Measurements from ENCODE around the gene TCERG1L.

TCERG1L gene

DNA sequence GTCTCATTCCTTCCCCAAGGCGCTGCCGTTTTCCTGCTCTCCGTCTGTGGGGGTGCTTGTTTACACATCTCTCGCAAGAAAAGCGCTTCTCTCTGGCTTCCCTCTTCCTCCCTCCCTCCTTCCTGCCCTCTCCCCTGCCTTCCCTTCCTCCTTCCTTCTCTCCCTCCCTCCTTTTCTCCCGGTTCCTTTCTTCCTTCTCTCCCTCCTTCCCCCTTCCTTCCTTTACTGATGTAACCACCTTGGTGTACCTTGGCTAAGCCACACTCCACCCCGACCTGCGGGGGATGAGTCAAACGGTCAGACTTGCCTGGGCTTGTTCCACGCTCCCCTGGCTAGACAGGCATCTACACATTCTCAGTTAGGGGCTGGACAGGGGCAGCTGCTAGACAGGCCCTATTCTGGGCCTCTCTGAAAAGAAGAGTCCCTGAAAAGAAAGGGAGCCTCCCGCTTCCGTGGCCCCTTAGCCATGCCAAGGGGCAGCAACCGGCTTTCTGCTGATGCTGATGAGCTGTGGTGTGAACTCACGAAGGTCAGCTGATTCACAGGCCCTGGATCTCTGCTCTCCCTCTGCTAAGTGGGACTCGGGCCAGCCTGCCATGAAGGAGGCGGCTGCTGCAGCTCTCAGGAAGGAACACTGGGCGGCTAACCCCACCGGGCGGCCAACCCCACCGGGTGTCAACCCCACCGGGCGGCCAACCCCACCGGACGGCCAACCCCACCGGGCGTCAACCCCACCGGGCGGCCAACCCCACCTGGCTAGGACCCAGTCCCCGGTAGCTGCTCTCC lies 216.8 kb downstream of the TCERG1L start:
- DNase-seq (ENCODE audit: insufficient read length), result no peak
- TF ChIP-seq POLR2A (IDR thresholded peaks at IDR 0.05; ENCODE audit: low read depth, low read length), result no peak
- no peak for TF ChIP-seq POLR2AphosphoS5 (IDR thresholded peaks at IDR 0.05; ENCODE audit: low read depth, low read length)

DNA sequence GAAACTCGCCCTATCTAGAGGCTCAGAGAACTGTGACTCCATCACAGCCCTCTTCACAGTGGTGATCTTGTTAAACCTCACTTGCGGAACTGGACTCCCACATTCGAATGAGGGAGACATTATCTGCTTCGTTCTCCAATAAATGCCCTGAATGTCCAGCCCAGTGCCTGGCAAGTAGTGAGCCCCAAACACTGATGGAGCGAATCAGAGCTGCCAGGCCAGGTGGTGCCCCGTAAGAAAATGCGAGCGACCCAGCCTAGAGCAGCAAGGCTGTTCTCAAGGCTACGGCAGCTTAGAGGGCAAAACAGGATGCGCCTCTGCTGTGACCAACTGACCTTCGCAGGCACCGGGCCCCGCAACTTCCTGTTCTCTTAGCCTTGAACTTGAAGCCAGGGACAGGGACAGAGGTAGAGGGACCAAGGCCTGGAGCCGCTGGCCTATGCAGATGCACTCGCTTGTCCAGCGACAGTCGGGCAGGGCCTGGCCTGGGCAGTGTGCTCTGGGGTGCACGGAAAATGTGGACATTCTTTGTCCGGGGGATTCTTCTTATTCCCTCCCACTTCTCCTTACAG lies 217.6 kb downstream of the TCERG1L start:
- DNase-seq (ENCODE audit: insufficient read length) (no peak), FAIRE-seq (no peak)
- TF ChIP-seq POLR2A (IDR thresholded peaks at IDR 0.05; ENCODE audit: low read depth, low read length) (no peak), POLR2AphosphoS5 (IDR thresholded peaks at IDR 0.05; ENCODE audit: low read depth, low read length) (no peak), TAF1 (IDR thresholded peaks at IDR 0.05; ENCODE audit: borderline replicate concordance, low read depth, low read length) (no peak)

More for the DNA sequence above, 216.8 kb downstream of the TCERG1L start:
- no peak for FAIRE-seq

DNA sequence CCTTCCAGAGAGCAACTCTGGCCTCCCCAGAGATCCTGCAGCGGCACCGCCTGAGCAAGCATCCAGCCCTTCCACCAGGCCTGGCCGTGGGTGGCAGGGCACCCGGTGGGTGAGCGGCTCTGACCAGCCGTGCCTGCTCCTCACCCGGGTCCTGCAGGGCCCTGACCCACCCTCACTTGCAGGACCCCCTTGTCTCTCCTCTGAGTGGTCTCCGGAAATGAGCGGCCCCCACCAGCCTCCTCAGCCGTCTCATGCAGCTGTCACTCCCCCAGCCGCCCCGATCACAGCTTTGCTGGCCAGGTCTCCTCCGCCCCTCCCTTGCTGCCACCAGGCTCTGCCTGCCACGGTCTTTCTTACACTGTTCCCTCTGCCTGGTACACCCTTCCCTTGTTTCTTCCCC lies 218.2 kb downstream of the TCERG1L start:
- TF ChIP-seq POLR2A (IDR thresholded peaks at IDR 0.05; ENCODE audit: low read depth, low read length) (no peak), POLR2AphosphoS5 (IDR thresholded peaks at IDR 0.05; ENCODE audit: low read depth, low read length) (no peak), TAF1 (IDR thresholded peaks at IDR 0.05; ENCODE audit: borderline replicate concordance, low read depth, low read length) (no peak)
- no peak for FAIRE-seq

GRCh38 chr10:131092876-131093275 lies 218.6 kb downstream of the TCERG1L start:
- no peak for DNase-seq (ENCODE audit: insufficient read length)
- no peak for FAIRE-seq
- TF ChIP-seq POLR2A (IDR thresholded peaks at IDR 0.05; ENCODE audit: low read depth, low read length), result no peak
- TF ChIP-seq TAF1 (IDR thresholded peaks at IDR 0.05; ENCODE audit: borderline replicate concordance, low read depth, low read length), result no peak
- TF ChIP-seq POLR2AphosphoS5 (IDR thresholded peaks at IDR 0.05; ENCODE audit: low read depth, low read length), result no peak

More for the DNA sequence above, 218.2 kb downstream of the TCERG1L start:
- no peak for DNase-seq (ENCODE audit: insufficient read length)

DNA sequence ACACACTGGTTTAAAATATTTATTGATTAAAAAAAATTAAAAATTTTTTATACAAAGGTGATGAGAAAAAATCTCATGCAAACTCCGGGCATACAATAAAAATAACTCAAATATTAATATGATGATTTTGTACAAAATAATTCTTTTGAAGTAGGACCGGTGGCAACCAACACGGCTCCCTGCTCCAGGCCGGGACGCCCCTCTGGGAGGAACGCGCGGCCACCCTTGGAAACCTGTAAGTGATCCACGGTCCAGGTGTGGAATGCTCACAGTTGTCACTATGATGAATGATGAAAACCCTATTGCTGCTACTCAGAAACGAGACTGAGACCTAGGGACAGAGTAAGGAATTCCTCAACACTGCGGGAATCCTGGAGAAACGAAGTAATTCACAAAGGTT lies 219.1 kb downstream of the TCERG1L start:
- no peak for FAIRE-seq
- TF ChIP-seq TAF1 (IDR thresholded peaks at IDR 0.05; ENCODE audit: borderline replicate concordance, low read depth, low read length), result no peak
- TF ChIP-seq POLR2AphosphoS5 (IDR thresholded peaks at IDR 0.05; ENCODE audit: low read depth, low read length), result no peak
- TF ChIP-seq POLR2A (IDR thresholded peaks at IDR 0.05; ENCODE audit: low read depth, low read length), result no peak

DNA sequence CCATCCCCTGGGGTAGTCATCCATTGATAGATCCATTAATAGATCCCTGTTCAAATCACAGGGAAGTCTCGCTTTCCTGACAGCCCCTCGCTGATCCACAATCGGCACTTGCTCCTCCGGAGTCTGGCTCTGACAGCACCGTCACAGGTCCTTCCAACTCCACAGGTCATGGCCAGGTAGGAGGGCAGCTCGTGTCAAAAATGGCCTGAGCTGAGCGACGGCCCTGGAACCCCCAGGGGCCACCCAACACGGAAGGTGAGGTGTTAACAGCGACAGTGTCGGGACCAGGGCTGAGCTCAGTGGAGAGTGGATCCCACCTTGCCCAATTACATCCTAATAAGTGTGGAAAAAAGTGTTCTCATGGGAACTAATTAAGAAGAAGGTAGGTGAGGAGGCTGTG lies 219.8 kb downstream of the TCERG1L start:
- DNase-seq (ENCODE audit: insufficient read length), result no peak
- TF ChIP-seq POLR2AphosphoS5 (IDR thresholded peaks at IDR 0.05; ENCODE audit: low read depth, low read length) (no peak), POLR2A (IDR thresholded peaks at IDR 0.05; ENCODE audit: low read depth, low read length) (no peak), TAF1 (IDR thresholded peaks at IDR 0.05; ENCODE audit: borderline replicate concordance, low read depth, low read length) (no peak)
- no peak for FAIRE-seq

More for the DNA sequence above, 219.1 kb downstream of the TCERG1L start:
- no peak for DNase-seq (ENCODE audit: insufficient read length)

DNA sequence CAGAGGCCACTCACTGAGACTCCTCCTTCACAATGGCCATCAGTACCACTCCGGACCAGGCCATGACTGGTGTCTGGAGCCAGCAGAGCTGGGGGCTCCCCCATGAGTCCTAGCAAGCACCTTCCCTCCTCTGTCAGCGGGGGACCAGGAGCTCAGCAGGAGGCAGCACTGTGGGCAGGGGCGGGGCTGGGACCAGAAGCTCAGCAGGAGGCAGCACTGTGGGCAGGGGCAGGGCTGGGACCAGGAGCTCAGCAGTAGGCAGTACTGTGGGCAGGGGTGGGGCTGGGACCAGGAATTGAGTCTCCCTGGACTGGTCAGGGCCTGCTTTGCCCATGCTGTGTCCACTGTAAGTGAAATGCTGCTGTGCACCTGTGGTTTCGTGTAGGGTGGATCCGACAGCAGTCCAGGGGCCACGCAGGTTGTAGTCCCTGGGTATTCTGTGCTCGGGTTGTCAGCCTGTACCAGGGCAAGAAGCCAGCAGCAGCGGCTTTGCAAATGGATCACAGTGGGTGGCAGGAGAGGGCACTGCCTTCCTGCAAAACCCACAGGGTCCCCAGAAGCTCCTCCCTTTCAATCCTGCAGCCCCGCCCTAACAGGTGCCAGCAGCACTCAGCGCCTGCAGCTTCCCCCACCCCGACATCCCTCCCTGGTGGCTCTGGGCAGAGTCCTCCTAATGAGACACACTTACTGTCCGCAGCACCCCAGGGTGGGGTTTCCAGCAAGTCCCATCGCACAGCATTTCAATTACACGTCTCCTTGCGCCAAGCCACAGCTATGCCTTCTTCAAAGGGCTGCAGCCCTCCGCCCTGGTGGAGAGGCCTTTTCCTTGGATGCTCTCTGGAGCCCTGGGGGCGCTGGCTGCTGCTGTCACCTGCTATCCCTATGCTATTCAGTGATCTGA lies 220.5 kb downstream of the TCERG1L start:
- TF ChIP-seq TAF1 (IDR thresholded peaks at IDR 0.05; ENCODE audit: borderline replicate concordance, low read depth, low read length) (no peak), POLR2A (IDR thresholded peaks at IDR 0.05; ENCODE audit: low read depth, low read length) (no peak), POLR2AphosphoS5 (IDR thresholded peaks at IDR 0.05; ENCODE audit: low read depth, low read length) (no peak)
- no peak for FAIRE-seq
- no peak for DNase-seq (ENCODE audit: insufficient read length)

GRCh38 chr10:131089861-131090260 lies 221.7 kb downstream of the TCERG1L start:
- FAIRE-seq (no peak), DNase-seq (ENCODE audit: insufficient read length) (no peak)
- TF ChIP-seq POLR2AphosphoS5 (IDR thresholded peaks at IDR 0.05; ENCODE audit: low read depth, low read length), result no peak
- no peak for TF ChIP-seq TAF1 (IDR thresholded peaks at IDR 0.05; ENCODE audit: borderline replicate concordance, low read depth, low read length)
- no peak for TF ChIP-seq POLR2A (IDR thresholded peaks at IDR 0.05; ENCODE audit: low read depth, low read length)

- TF ChIP-seq POLR2AphosphoS5 (IDR thresholded peaks at IDR 0.05; ENCODE audit: low read depth, low read length) (no peak), POLR2A (IDR thresholded peaks at IDR 0.05; ENCODE audit: low read depth, low read length) (no peak), TAF1 (IDR thresholded peaks at IDR 0.05; ENCODE audit: borderline replicate concordance, low read depth, low read length) (no peak)
- DNase-seq (ENCODE audit: insufficient read length) (no peak), FAIRE-seq (no peak)
These were observed 222.4 kb downstream of the TCERG1L start for GRCh38 chr10:131089150-131089549.

DNA sequence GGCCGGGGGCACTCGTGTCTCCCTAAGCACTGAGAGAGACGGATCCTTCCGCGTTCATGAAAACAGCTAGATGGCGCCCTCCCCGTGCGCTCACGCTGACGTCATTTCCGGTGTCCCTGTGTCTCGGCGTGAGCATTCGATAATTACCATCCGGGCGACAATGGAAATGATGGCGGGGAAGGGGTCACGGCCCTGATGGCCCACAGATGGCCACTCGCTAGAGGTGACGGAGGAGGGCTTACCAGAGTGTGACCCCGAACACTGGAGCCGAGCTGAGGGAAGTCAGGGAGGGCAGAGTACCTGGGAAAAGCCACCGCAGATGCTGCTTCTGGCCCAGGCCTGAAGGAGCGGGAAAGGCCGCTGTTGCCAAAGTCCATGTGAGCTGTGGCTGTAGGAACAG lies 222.9 kb downstream of the TCERG1L start:
- no peak for TF ChIP-seq POLR2AphosphoS5 (IDR thresholded peaks at IDR 0.05; ENCODE audit: low read depth, low read length)
- TF ChIP-seq TAF1 (IDR thresholded peaks at IDR 0.05; ENCODE audit: borderline replicate concordance, low read depth, low read length), result no peak
- no peak for TF ChIP-seq POLR2A (IDR thresholded peaks at IDR 0.05; ENCODE audit: low read depth, low read length)
- no peak for FAIRE-seq
- no peak for DNase-seq (ENCODE audit: insufficient read length)

DNA sequence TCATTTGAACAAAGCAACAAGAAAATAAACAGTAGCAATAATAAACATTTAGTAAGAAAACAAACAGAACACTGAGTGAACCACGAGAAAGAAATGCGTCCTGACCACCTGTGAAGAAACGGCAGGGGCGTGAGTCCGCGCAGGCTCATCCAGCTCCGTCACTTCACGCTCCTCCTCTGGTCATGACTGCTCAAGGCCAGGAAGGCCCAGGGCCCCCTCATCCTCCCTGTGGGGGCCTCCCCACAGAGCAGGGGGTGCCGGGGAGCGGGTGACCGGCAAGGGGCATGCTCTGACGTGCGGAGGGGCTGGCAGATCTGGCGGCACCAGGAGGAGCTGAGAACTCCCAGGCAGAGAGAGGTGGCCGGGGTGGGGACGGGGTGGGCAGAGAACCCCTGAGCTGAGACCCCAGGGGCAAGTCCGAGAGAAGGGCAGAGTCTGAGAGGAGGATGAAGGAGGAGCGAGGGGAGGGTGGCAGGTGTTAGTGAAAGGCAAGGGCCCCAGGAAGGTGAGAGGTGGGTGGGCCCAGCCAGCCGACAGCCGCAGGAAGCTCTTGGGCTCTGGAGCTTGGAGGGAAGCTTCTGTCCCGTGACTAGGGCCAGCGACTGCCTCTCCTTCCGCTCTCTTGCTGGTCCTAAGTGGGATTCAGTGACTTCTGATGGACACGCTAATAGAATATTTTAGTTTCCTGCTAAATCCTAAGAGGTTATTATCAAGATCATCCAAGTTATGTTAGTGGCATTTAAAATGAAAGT lies 223.9 kb downstream of the TCERG1L start:
- DNase-seq (ENCODE audit: insufficient read length), result no peak
- no peak for TF ChIP-seq TAF1 (IDR thresholded peaks at IDR 0.05; ENCODE audit: borderline replicate concordance, low read depth, low read length)
- no peak for TF ChIP-seq POLR2A (IDR thresholded peaks at IDR 0.05; ENCODE audit: low read depth, low read length)
- no peak for TF ChIP-seq POLR2AphosphoS5 (IDR thresholded peaks at IDR 0.05; ENCODE audit: low read depth, low read length)
- no peak for FAIRE-seq
